Activated naive CD8-positive, alpha-beta T cell treated with anti-CD3 and anti-CD28 coated beads, Interleukin-2, amount 50 U/mL, for 24 hours (primary cell): ENCODE results near the gene GDPD1.
"Not testable (repeated sequence)": the region's sequence is repeated elsewhere in the genome, so short reads cannot be mapped to it uniquely, and the experiment has no call there.

Experiments
- ATAC-seq: fragments of 150-1000 bp; cut with Tn5 transposase; one replicate; pipeline ENCODE4 v1.10.0; 2021
- DNase-seq: peaks from one replicate; pipeline ENCODE4 v3.0.0; 2021
- H3K27ac Mint-ChIP-seq: one replicate; pipeline ENCODE4 v1.8.0; 2021; ENCODE audit warnings: mild to moderate bottlenecking, mixed read lengths
- H3K27me3 Mint-ChIP-seq: one replicate; pipeline ENCODE4 v1.8.0; 2021; ENCODE audit warnings: mixed read lengths
- H3K36me3 Mint-ChIP-seq: one replicate; pipeline ENCODE4 v1.8.0; 2021; ENCODE audit warnings: low read depth, mixed read lengths
- H3K4me1 Mint-ChIP-seq: one replicate; pipeline ENCODE4 v1.8.0; 2021; ENCODE audit warnings: mixed read lengths
- H3K4me3 Mint-ChIP-seq: one replicate; pipeline ENCODE4 v1.8.0; 2021; ENCODE audit warnings: mild to moderate bottlenecking, moderate library complexity, mixed read lengths
- H3K9me3 Mint-ChIP-seq: one replicate; pipeline ENCODE4 v1.8.0; 2021; ENCODE audit warnings: mixed read lengths

Gene GDPD1

GRCh38 chr17:59219992-59220327 lies 351 bp upstream of the GDPD1 start:
- Mint-ChIP-seq H3K9me3 (no peaks in the 10 kb centered on the region), H3K36me3 (no peaks in the 10 kb centered on the region), H3K4me1 (peaks cover 13% of the 10 kb centered on the region), H3K27me3 (no peaks in the 10 kb centered on the region), H3K27ac (peak overlapping the region; percentile 80), H3K4me3 (peak overlapping the region; percentile 89)
- no peak for ATAC-seq
- no peak for DNase-seq

DNA sequence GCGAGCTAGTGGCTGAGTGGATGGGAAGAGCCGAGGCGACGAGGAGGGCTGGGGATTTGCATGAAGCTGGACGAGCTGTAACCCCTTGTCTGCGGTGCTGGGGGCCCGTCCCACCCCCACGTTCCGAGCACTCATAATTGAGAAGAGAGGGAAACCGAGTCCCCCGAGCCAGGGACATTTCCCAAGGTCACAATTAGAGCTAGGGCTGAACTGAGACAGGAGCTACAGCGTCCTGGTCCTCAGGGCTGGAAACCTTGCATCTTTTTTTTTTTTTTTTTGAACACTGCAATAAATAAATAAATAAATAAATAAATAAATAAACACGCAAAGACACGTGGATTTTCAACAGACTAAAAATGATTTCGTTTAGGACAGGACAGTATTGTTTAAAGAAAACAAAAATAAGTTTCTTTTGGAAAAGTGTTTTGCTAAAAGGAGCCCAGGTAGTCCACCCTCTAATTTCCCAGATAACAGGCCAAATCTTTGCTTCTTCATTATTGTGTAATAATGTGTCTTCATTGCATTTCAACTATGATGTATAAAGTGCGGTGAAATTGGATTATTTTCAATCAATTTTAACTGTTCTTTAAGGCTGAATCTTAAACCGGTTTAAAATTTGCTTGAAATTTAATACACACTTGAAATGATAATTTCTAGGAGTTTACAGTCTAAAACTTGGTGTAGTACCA lies 992 bp downstream of the GDPD1 start:
- H3K9me3 Mint-ChIP-seq: no peaks in the 10 kb centered on the region
- H3K27me3 Mint-ChIP-seq: no peaks in the 10 kb centered on the region
- ATAC-seq: no peak
- H3K36me3 Mint-ChIP-seq: no peaks in the 10 kb centered on the region
- peak overlapping the region; percentile 89 for H3K4me3 Mint-ChIP-seq
- H3K27ac Mint-ChIP-seq: peak overlapping the region; percentile 80
- H3K4me1 Mint-ChIP-seq: peaks cover 13% of the 10 kb centered on the region
- DNase-seq: no peak

DNA sequence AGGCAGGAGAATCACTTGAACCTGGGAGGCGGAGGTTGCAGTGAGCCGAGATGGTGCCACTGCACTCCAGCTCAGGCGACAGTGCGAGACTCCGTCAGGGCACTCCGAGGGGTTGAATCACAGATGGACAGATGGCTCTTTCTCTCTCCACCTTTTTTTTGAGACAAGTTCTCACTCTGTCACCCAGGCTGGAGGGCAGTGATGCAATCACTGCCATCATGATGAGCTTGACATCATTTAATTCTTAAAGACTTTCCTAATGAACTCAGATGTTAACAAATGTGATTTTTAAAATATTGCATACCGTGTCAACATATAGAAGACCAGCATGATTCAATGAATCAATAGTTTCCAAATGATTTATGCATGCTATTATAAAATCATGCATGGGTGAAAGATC lies 3.5 kb downstream of the GDPD1 start:
- no peaks in the 10 kb centered on the region for H3K36me3 Mint-ChIP-seq
- H3K4me3 Mint-ChIP-seq: no peak overlapping the region
- no peak for DNase-seq
- no peaks in the 10 kb centered on the region for H3K27me3 Mint-ChIP-seq
- no peak for ATAC-seq
- H3K27ac Mint-ChIP-seq: no peak overlapping the region
- peaks cover 13% of the 10 kb centered on the region for H3K4me1 Mint-ChIP-seq
- no peaks in the 10 kb centered on the region for H3K9me3 Mint-ChIP-seq

DNA sequence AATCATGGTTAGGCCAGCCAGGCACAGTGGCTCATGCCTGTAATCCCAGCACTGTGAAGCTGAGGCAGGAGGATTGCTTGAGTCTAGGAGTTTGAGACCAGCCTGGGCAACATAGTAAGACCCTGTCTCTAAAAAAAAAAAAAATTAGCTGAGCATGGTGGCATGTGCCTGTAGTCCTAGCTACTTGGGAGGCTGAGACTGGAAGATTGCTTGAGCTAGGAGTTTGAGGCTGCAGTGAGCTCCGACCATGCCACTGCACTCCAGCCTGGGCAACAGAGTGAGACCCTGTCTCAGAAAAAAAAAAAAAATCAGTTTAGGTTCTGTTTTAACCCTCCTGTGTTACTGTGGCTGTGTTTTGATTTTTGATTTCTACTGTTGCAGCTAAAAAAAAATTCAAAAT lies 8.3 kb downstream of the GDPD1 start:
- H3K4me3 Mint-ChIP-seq, H3K36me3 Mint-ChIP-seq, H3K27me3 Mint-ChIP-seq, H3K27ac Mint-ChIP-seq, ATAC-seq, DNase-seq, H3K4me1 Mint-ChIP-seq, H3K9me3 Mint-ChIP-seq: not testable (repeated sequence)

DNA sequence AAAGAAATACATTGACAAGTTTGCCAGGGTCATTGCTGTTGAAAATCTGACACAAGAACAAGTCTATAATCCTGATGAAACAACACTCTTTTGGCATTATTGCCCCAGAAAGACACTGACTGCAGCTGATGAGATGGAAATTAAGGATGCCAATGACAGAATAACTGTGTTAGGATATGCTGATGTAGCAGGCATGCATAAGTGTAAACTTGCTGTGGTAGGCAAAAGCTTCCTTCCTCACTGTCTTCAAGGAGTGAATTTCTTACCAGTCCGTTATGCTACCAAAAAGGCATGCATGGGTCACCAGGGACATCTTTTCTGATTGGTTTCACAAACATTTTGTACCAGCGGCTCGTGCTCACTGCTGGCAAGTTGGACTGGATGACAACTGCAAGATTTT lies 10.5 kb downstream of the GDPD1 start:
- no peaks in the 10 kb centered on the region for H3K27me3 Mint-ChIP-seq
- ATAC-seq (no peak), DNase-seq (no peak)
- H3K9me3 Mint-ChIP-seq: no peaks in the 10 kb centered on the region
- H3K27ac Mint-ChIP-seq: no peak overlapping the region
- H3K4me3 Mint-ChIP-seq: no peak overlapping the region
- no peaks in the 10 kb centered on the region for H3K36me3 Mint-ChIP-seq
- H3K4me1 Mint-ChIP-seq: no peaks in the 10 kb centered on the region

GRCh38 chr17:59234631-59235030 lies 14.3 kb downstream of the GDPD1 start:
- no peaks in the 10 kb centered on the region for H3K9me3 Mint-ChIP-seq
- H3K27me3 Mint-ChIP-seq: no peaks in the 10 kb centered on the region
- no peaks in the 10 kb centered on the region for H3K4me1 Mint-ChIP-seq
- DNase-seq (no peak), ATAC-seq (no peak)
- no peaks in the 10 kb centered on the region for H3K36me3 Mint-ChIP-seq
- H3K27ac Mint-ChIP-seq: no peak overlapping the region
- no peak overlapping the region for H3K4me3 Mint-ChIP-seq

- ATAC-seq (no peak), DNase-seq (no peak)
- Mint-ChIP-seq H3K27ac (no peak overlapping the region), H3K4me3 (no peak overlapping the region), H3K9me3 (no peaks in the 10 kb centered on the region), H3K36me3 (no peaks in the 10 kb centered on the region), H3K4me1 (no peaks in the 10 kb centered on the region), H3K27me3 (no peaks in the 10 kb centered on the region)
Observed at GRCh38 chr17:59238906-59239305, 18.6 kb downstream of the GDPD1 start.

GRCh38 chr17:59244081-59244480 lies 23.8 kb downstream of the GDPD1 start:
- no peaks in the 10 kb centered on the region for H3K27me3 Mint-ChIP-seq
- H3K4me1 Mint-ChIP-seq: no peaks in the 10 kb centered on the region
- DNase-seq: no peak
- no peaks in the 10 kb centered on the region for H3K9me3 Mint-ChIP-seq
- H3K36me3 Mint-ChIP-seq: no peaks in the 10 kb centered on the region
- no peak overlapping the region for H3K4me3 Mint-ChIP-seq
- no peak overlapping the region for H3K27ac Mint-ChIP-seq
- no peak for ATAC-seq

DNA sequence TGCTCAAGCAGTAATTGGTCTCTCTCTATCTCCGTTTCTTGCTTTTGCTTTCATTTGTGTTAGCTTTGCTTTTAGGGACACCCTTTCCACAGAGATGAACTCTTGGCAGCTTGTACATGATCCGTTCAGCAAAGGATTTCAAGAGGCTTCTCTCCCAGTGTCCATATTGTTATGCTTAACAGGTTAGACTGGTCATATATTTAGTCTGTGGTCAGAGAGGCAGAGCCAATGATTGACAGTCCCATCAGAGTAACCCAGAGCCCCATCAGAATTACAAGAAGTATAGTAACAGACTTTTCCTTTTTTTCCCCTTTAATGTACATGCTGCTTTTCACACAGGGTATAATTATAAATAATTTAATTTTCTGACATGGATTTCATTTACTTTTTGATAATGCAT lies 34.4 kb downstream of the GDPD1 start:
- H3K4me3 Mint-ChIP-seq: no peak overlapping the region
- no peaks in the 10 kb centered on the region for H3K27me3 Mint-ChIP-seq
- ATAC-seq (no peak), DNase-seq (no peak)
- H3K27ac Mint-ChIP-seq: no peak overlapping the region
- H3K9me3 Mint-ChIP-seq: no peaks in the 10 kb centered on the region
- H3K4me1 Mint-ChIP-seq: no peaks in the 10 kb centered on the region
- no peaks in the 10 kb centered on the region for H3K36me3 Mint-ChIP-seq

DNA sequence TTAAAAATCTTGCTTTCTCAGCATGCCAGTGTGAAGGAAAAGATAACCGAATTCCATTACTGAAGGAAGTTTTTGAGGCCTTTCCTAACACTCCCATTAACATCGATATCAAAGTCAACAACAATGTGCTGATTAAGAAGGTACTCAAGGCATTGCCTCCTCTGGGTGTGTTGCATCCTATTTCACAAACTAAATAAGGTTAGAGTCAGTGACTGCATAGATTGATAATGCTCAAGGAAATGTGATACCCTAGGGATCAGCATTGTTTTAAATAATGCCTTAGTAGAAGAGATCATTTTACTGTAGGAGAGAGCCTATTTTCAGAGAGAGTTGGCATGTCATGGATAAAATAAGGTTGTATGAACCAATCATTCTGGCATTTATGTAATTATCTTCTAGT lies 36.8 kb downstream of the GDPD1 start:
- H3K27ac Mint-ChIP-seq: peak overlapping the region; percentile 11
- no peaks in the 10 kb centered on the region for H3K4me1 Mint-ChIP-seq
- no peak overlapping the region for H3K4me3 Mint-ChIP-seq
- DNase-seq: no peak
- no peaks in the 10 kb centered on the region for H3K27me3 Mint-ChIP-seq
- no peaks in the 10 kb centered on the region for H3K36me3 Mint-ChIP-seq
- H3K9me3 Mint-ChIP-seq: no peaks in the 10 kb centered on the region
- ATAC-seq: no peak

DNA sequence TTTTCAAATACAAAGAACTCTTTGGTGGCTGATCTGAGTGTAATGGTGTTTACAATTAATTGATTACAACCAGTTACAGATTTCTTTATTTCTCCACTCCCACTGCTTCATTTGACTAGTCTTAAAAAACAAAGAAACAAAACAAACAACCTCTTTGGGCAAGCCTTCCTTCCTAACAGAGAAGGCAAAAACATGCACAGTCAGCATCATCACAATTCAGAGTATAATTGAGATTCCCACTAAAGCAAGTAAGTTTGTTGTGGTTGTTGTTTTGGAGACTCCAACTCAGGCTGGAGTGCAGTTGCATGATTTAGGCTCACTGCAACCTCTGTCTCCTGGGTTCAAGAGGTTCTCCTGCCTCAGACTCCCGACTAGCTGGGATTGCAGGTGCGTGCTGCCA lies 40.4 kb downstream of the GDPD1 start:
- H3K4me1 Mint-ChIP-seq: no peaks in the 10 kb centered on the region
- no peaks in the 10 kb centered on the region for H3K27me3 Mint-ChIP-seq
- H3K9me3 Mint-ChIP-seq: no peaks in the 10 kb centered on the region
- H3K27ac Mint-ChIP-seq: no peak overlapping the region
- no peak for DNase-seq
- no peak for ATAC-seq
- no peak overlapping the region for H3K4me3 Mint-ChIP-seq
- no peaks in the 10 kb centered on the region for H3K36me3 Mint-ChIP-seq

GRCh38 chr17:59266745-59267144 lies 46.4 kb downstream of the GDPD1 start:
- Mint-ChIP-seq H3K4me3 (no peak overlapping the region), H3K27ac (no peak overlapping the region), H3K36me3 (no peaks in the 10 kb centered on the region), H3K4me1 (no peaks in the 10 kb centered on the region), H3K27me3 (no peaks in the 10 kb centered on the region), H3K9me3 (no peaks in the 10 kb centered on the region)
- no peak for DNase-seq
- no peak for ATAC-seq

GRCh38 chr17:59267776-59268175 lies 47.5 kb downstream of the GDPD1 start:
- no peak for DNase-seq
- peaks cover 4% of the 10 kb centered on the region for H3K36me3 Mint-ChIP-seq
- H3K9me3 Mint-ChIP-seq: no peaks in the 10 kb centered on the region
- H3K27ac Mint-ChIP-seq: no peak overlapping the region
- no peak overlapping the region for H3K4me3 Mint-ChIP-seq
- no peaks in the 10 kb centered on the region for H3K27me3 Mint-ChIP-seq
- no peak for ATAC-seq
- no peaks in the 10 kb centered on the region for H3K4me1 Mint-ChIP-seq

- H3K4me1 Mint-ChIP-seq: peaks cover 6% of the 10 kb centered on the region
- DNase-seq: no peak
Observed at GRCh38 chr17:59275618-59276017, 55.3 kb downstream of the GDPD1 start.

GRCh38 chr17:59277031-59277430 lies 56.7 kb downstream of the GDPD1 start:
- Mint-ChIP-seq H3K27ac (peak overlapping the region; percentile 41), H3K4me3 (peak overlapping the region; percentile 15), H3K4me1 (peaks cover 6% of the 10 kb centered on the region), H3K27me3 (no peaks in the 10 kb centered on the region), H3K9me3 (no peaks in the 10 kb centered on the region), H3K36me3 (peaks cover 1% of the 10 kb centered on the region)
- DNase-seq: no peak
- ATAC-seq: no peak

More at GRCh38 chr17:59275618-59276017, 55.3 kb downstream of the GDPD1 start:
- Mint-ChIP-seq H3K27ac (no peak overlapping the region), H3K36me3 (peaks cover 4% of the 10 kb centered on the region), H3K4me3 (no peak overlapping the region), H3K9me3 (no peaks in the 10 kb centered on the region), H3K27me3 (no peaks in the 10 kb centered on the region)
- no peak for ATAC-seq

DNA sequence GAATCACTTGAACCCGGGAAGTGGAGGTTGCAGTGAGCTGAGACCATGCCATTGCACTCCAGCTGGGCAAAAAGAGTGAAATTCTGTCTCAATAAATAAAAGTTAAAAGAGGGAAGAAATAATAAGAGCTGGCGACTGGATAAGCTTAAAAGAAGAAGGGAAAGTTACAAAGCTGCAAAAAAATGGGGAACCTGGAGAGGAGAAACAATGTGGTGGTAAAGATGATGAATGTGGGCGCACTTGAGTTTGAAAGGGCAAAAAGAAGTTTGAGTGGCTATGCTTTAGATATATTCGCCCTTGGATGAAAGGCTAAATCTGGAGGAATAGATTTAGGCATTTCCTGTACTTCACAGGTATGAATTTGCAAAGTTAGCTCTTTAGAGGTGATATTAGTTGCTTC lies 58.1 kb downstream of the GDPD1 start:
- no peaks in the 10 kb centered on the region for H3K36me3 Mint-ChIP-seq
- peaks cover 6% of the 10 kb centered on the region for H3K4me1 Mint-ChIP-seq
- no peak for DNase-seq
- H3K9me3 Mint-ChIP-seq: no peaks in the 10 kb centered on the region
- H3K4me3 Mint-ChIP-seq: no peak overlapping the region
- no peaks in the 10 kb centered on the region for H3K27me3 Mint-ChIP-seq
- H3K27ac Mint-ChIP-seq: no peak overlapping the region
- ATAC-seq: no peak
